Esophagus squamous epithelium (tissue), 5 donors: ENCODE measurements around the gene BNIPL. TPM values are rescaled to one million over a fixed set of nuclear protein-coding genes. Genes with fewer than 3 reads are reported as not detected.

Experiments
- DNase-seq: peaks from one replicate; lab custom pipeline; 2025; lab: John Stamatoyannopoulos, UW
- H3K27ac ChIP-seq, 4 donors: fragments of 200-600 bp; sonication (generic); one replicate each; pipeline ENCODE4 v1.5.1; 2016 to 2019; ENCODE audit warnings: mild to moderate bottlenecking in 1 of 4
- H3K27me3 ChIP-seq, 4 donors: fragments of 200-600 bp; sonication (generic); 1 replicate in 3 of 4; 2 replicates in 1 of 4; pipeline versions ENCODE4 v1.5.1 to v1.6.0; 2017 to 2021; ENCODE audit warnings: antibody characterized with exemption in 1 of 4
- H3K36me3 ChIP-seq, 3 donors: fragments of 200-600 bp; sonication (generic); one replicate each; pipeline ENCODE4 v1.5.1; 2016 to 2019
- H3K4me1 ChIP-seq, 3 donors: fragments of 200-600 bp; sonication (generic); one replicate each; pipeline ENCODE4 v1.5.1; 2017 to 2019
- H3K4me3 ChIP-seq, 4 donors: fragments of 200-600 bp; sonication (generic); 1 replicate in 3 of 4; 2 replicates in 1 of 4; pipeline ENCODE4 v1.5.1; 2016 to 2019; ENCODE audit warnings: mild to moderate bottlenecking in 2 of 4, moderate library complexity in 1 of 4
- H3K9me3 ChIP-seq, 3 donors: fragments of 200-600 bp; sonication (generic); one replicate each; pipeline ENCODE4 v1.5.1; 2016 to 2019
- CTCF ChIP-seq, 6 experiments: fragments of 450-650 bp in 4 of 6; fragments of 200-600 bp in 2 of 6; sonication (generic) in 2 of 6; IDR thresholded peaks; one replicate each; pipeline ENCODE4 v1.5.1; 2016 to 2019; ENCODE audit warnings: antibody characterized with exemption in 6 of 6, mild to moderate bottlenecking in 4 of 6, moderate library complexity in 4 of 6
- POLR2A ChIP-seq, 4 donors: fragments of 450-650 bp; IDR thresholded peaks; one replicate each; pipeline ENCODE4 v1.6.1; 2017; ENCODE audit warnings: antibody characterized with exemption in 4 of 4, mild to moderate bottlenecking in 4 of 4, moderate library complexity in 3 of 4
- WGBS, 2 donors: methylation state at CpG; one replicate each; pipeline ENCODE4 v1.1.5; 2018; 5-methylcytosine and 5-hydroxymethylcytosine counted together
- intact Hi-C: fragments of 100-400 bp; cut with DNase I; formaldehyde crosslinking; loops from one replicate; pipeline ENCODE4 v1.15.0; 2022
- total RNA-seq, 4 donors: library from RNA; depleted of rRNA; stranded (reverse); fragments of >200 nt; gene quantifications; one replicate each; pipeline ENCODE4 v1.1.0, GENCODE V29; 2016
- donor health status: DM: yes; HTN: yes; CAD: no.

BNIPL gene
- total RNA-seq, 4 donors from 2014 or later, result 52.7 to 168 (median 96.1) TPM

DNA sequence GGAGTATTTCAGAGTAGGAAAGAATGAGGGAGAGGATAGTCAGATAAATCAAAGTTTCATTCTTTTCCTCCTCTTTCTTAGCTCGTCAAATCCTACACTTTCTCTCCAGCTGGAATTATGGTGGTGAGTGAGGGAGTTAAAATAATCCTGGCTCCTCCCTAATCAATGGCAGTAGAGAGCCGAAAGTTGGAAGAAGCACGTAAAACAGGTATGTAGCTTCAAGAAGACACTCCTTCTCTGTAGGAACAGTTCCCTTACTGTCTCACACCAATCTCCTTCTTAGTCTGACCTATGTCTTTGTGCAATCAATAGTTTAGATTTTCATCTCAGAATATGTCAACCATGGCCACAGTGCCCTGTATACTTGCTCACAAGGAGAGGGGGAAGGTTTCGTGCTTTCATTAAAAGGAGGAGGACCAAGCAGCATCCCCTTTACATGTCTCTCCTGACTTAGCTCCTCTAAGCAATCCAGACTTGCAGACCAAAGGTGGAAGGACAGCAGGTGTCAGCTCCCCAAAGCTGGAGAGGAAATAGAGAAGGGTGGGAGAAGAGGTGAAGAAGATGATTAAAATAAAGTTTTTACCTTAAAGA is 30.6 kb upstream of the BNIPL start:
- peaks cover 53 to 83% (median 56%) of the 10 kb centered on the region in 3 donors for H3K4me1 ChIP-seq

DNA sequence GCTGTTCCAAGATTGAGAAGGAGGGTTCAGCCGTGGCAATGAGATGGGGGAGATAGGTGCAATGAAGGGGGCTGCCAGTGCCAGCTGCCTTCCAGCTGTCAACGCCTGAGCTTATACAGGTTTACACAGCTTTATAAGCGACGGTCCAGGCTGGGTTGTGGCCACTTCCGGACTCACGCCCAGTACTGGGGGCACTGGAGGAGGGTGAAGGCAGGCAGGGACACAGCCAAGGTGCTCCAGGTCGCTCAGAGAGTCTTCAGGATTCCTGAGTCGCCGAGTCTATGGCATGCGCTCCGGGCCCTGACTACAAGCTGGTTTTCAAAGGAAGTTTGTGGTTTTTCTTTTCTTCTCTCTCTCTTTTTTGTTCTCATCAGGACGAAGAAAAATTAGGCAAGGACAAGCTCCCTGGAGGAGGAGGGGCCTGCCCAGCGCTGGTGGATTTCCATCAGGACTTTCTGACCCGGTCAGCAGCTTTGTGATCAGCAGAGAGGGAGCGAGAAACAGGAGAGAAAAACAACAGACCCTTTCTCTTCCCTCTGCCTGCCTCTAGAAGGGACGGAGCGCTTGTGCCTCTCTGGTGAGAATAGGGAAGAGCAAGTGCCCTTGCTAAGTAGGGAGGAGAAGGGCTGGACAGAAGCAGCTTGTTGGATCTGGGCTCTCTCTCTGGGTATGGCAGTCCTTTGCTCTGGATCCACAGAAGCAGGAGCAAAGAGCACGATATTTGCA is 29.9 kb upstream of the BNIPL start, which contains the start of gene MINDY1:
MINDY1 (minus strand) TSS at position 576 of the 726 bp plus-strand sequence. CDS start 4,285 bp downstream, outside the sequence.
- Histone ChIP-seq H3K9me3 (no peaks in the 10 kb centered on the region), H3K27ac (peak within 1 kb of the TSS; percentile 88 to 95 (median 92)), H3K27me3 (no peaks in the 10 kb centered on the region), H3K4me3 (peak within 1 kb of the TSS; percentile 45 to 86 (median 74)), H3K4me1 (peaks cover 53 to 90% (median 56%) of the 10 kb centered on the region in 3 donors), H3K36me3 (peaks cover 0 to 16% (median 0%) of the 10 kb centered on the region in 3 donors)
- intact Hi-C loops, result no loop called here
- WGBS, 2 donors, result 1 to 2% methylated on average over 13 of the region's 18 CpGs
- DNase-seq, result no peak
- TF ChIP-seq POLR2A (IDR thresholded peaks at IDR 0.05) (peak in 2 of 4 donors; percentile 62 to 63), CTCF (IDR thresholded peaks at IDR 0.05) (peak in 4 of 6 experiments; percentile 28 to 56 (median 48))

More for the DNA sequence above, 30.6 kb upstream of the BNIPL start:
- Histone ChIP-seq H3K4me3 (peak overlapping the region; percentile 45 to 76 (median 62)), H3K36me3 (peaks cover 0 to 23% (median 0%) of the 10 kb centered on the region in 3 donors), H3K27ac (peak overlapping the region; percentile 88 to 95 (median 92)), H3K9me3 (no peaks in the 10 kb centered on the region), H3K27me3 (no peaks in the 10 kb centered on the region)
- DNase-seq, result no peak
- TF ChIP-seq POLR2A (IDR thresholded peaks at IDR 0.05) (no peak), CTCF (IDR thresholded peaks at IDR 0.05) (no peak)
- WGBS, 2 donors, result 8 to 11% methylated on average over 4 of the region's 4 CpGs
- intact Hi-C loops, result no loop called here

- H3K9me3 ChIP-seq, result no peaks in the 10 kb centered on the region
- peak overlapping the region; percentile 88 to 95 (median 92) for H3K27ac ChIP-seq
- TF ChIP-seq CTCF (IDR thresholded peaks at IDR 0.05) (no peak), POLR2A (IDR thresholded peaks at IDR 0.05) (no peak)
- 7 to 12% methylated on average over 4 of the region's 4 CpGs for WGBS, 2 donors
- no peak for DNase-seq
- intact Hi-C loops, result no loop called here
- no peaks in the 10 kb centered on the region for H3K27me3 ChIP-seq
- H3K4me1 ChIP-seq, result peaks cover 46 to 92% (median 51%) of the 10 kb centered on the region in 3 donors
- peaks cover 0 to 12% (median 0%) of the 10 kb centered on the region in 3 donors for H3K36me3 ChIP-seq
- peak overlapping the region in 3 of 4 donors; percentile 59 to 86 (median 85) for H3K4me3 ChIP-seq
These were observed 28.5 kb upstream of the BNIPL start for GRCh38 chr1:151007853-151008243.

DNA sequence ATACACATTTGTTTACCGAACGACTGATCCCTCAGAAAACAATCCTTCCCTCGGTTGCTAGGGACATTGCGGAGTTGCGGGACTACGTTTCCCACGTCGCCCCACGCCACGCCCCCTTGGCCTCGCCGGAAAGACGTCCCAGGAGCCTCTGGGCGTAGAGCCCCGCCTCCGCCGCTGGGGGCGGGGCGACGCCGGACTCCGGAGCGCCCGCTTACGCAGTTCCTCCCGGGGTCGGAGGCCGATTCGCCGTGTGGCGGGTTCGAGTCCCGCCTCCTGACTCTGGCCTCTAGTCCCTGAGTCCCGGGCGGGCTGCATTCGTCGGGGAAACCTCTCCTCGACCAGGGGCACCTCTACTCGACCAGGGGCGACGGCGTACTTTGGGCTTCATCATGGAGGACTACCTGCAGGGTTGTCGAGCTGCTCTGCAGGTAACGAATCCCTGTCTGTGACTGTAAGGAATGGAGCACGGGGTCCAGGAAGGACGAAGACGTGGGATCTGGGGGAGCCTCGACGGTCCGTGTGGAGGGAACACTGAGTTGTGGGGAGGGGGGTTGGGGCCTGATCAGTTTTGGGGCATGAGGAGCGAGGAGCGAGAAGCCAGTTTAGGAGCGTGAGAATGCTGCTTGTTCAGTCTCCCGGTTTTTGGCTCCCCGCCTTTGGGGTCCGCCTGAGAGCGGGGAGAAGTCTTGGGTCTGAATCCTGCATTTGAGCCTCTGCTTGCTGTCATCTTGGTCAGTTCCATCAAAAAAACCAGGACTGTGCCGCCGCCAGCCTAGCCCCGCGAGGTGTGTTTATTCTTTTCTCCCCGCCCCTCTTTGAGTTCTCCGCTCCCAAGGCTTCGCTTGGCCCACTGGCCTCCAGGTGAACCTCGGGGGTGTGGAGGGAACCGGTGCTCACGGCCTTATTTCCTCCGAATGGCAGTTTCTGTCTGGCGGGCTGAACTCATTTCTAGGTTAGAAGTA is 27.9 kb upstream of the BNIPL start, which contains the start of gene PRUNE1:
PRUNE1 (plus strand) TSS at position 206 of the 962 bp plus-strand sequence; CDS start at position 390, 184 bp downstream.
- DNase-seq, result peak; percentile 64
- H3K36me3 ChIP-seq, result peaks cover 0 to 16% (median 0%) of the 10 kb centered on the region in 3 donors
- intact Hi-C loops, result no loop called here
- peak within 1 kb of the TSS; percentile 62 to 86 (median 76) for H3K4me3 ChIP-seq
- no peaks in the 10 kb centered on the region for H3K27me3 ChIP-seq
- WGBS, 2 donors, result 0 to 1% methylated on average over 25 to 40 of the region's 69 CpGs
- H3K4me1 ChIP-seq, result peaks cover 40 to 90% (median 45%) of the 10 kb centered on the region in 3 donors
- H3K27ac ChIP-seq, result peak within 1 kb of the TSS; percentile 88 to 95 (median 92)
- no peaks in the 10 kb centered on the region for H3K9me3 ChIP-seq
- TF ChIP-seq CTCF (IDR thresholded peaks at IDR 0.05), result peak in 4 of 6 experiments; percentile 10 to 43 (median 40)
- peak in 2 of 4 donors; percentile 46 to 71 for TF ChIP-seq POLR2A (IDR thresholded peaks at IDR 0.05)
